HCT116 (cell line): ENCODE data around the gene SLIT1. TPM values are rescaled to one million over a fixed set of nuclear protein-coding genes. Genes with fewer than 3 reads are reported as not detected.

Experiments used
- ATAC-seq: fragments of 200-7000 bp; cut with Tn5 transposase; 2 replicates; pipeline ENCODE4 v1.9.1; 2020; ENCODE audit warnings: mild to moderate bottlenecking, moderate library complexity
- BruUV-seq: library from RNA; stranded (reverse); fragments of 400-500 nt; replicated peaks from 2 replicates; lab custom pipeline; 2021; lab: Mats Ljungman, UMichigan
- CTCF ChIA-PET: fragments of 300-600 bp; sonication (Branson Sonifier 250); formaldehyde crosslinking; loops from one replicate; lab custom pipeline; 2021; ENCODE audit warnings: antibody characterized with exemption; lab: Charles Lee
- POLR2A ChIA-PET: fragments of 300-600, 350-600 bp; sonication (Branson Sonifier 250); formaldehyde crosslinking; loops from one replicate; lab custom pipeline; 2021; ENCODE audit warnings: antibody characterized with exemption; lab: Charles Lee
- RAD21 ChIA-PET, 2 experiments: fragments of 300-600 bp; sonication (Branson Sonifier 250); formaldehyde crosslinking; loops; one replicate each; lab custom pipeline; 2023; ENCODE audit warnings: low total read pairs in 2 of 2; ENCODE audit not compliant: uncharacterized antibody in 2 of 2, unreplicated experiment in 2 of 2, low non-redundant PET in 1 of 2; lab: Charles Lee
- DNase-seq: peaks from one replicate; pipeline ENCODE4 v3.0.0-alpha.2; 2010; ENCODE audit warnings: low read depth, low spot score
- H2AFZ ChIP-seq: fragments of 200-600 bp; shearing (Covaris generic), sonication (generic); 2 replicates; pipeline ENCODE4 v1.6.1; 2017; ENCODE audit warnings: low read depth, mixed run types, mixed read lengths, antibody characterized with exemption, low read length; ENCODE audit not compliant: poor library complexity, severe bottlenecking
- H3K27ac ChIP-seq: 2 replicates; pipeline ENCODE4 v1.5.1; 2012; ENCODE audit warnings: low read depth, low read length
- H3K27me3 ChIP-seq: fragments of 200-600 bp; sonication (generic); 2 replicates; pipeline ENCODE4 v1.6.1; 2016; ENCODE audit warnings: mixed run types, low read length, mixed read lengths; ENCODE audit not compliant: insufficient read depth
- H3K36me3 ChIP-seq, 2 experiments: fragments of 200-500 bp in 1 of 2; fragments of 200-600 bp in 1 of 2; sonication (Bioruptor generic) in 1 of 2; sonication (generic) in 1 of 2; 2 replicates each; pipeline versions ENCODE4 v1.5.1 to v1.6.1; 2014 to 2016; ENCODE audit warnings: low read length in 2 of 2, inconsistent platforms in 1 of 2, mixed read lengths in 1 of 2, mixed run types in 1 of 2; ENCODE audit not compliant: insufficient read depth in 2 of 2, control insufficient read depth in 1 of 2
- H3K4me1 ChIP-seq, 2 experiments: fragments of 200-600 bp in 1 of 2; sonication (generic) in 1 of 2; 2 replicates each; pipeline versions ENCODE4 v1.5.1 to v1.6.1; 2012 to 2017; ENCODE audit warnings: low read length in 2 of 2, inconsistent platforms in 1 of 2, mild to moderate bottlenecking in 1 of 2, mixed read lengths in 1 of 2, mixed run types in 1 of 2, moderate library complexity in 1 of 2; ENCODE audit not compliant: insufficient read depth in 2 of 2, control insufficient read depth in 1 of 2
- H3K4me2 ChIP-seq: fragments of 200-600 bp; sonication (generic); 2 replicates; pipeline ENCODE4 v1.6.1; 2017; ENCODE audit warnings: mixed run types, low read length, mixed read lengths
- H3K4me3 ChIP-seq, 2 experiments: fragments of 200-600 bp in 1 of 2; sonication (generic) in 1 of 2; replicated peaks in 1 of 2; 2 replicates each; pipeline ENCODE4 v1.5.1; 2011 to 2016; ENCODE audit warnings: low read length in 2 of 2, control low read depth in 1 of 2, low read depth in 1 of 2, mild to moderate bottlenecking in 1 of 2, mixed read lengths in 1 of 2, mixed run types in 1 of 2
- H3K79me2 ChIP-seq: fragments of 200-600 bp; sonication (generic); 2 replicates; pipeline ENCODE4 v1.6.1; 2017; ENCODE audit warnings: mild to moderate bottlenecking, mixed run types, low read length, moderate library complexity, mixed read lengths; ENCODE audit not compliant: insufficient read depth
- H3K9ac ChIP-seq: fragments of 200-600 bp; sonication (generic); 2 replicates; pipeline ENCODE4 v1.6.1; 2016; ENCODE audit warnings: low read length, mixed read lengths
- H3K9me2 ChIP-seq: fragments of 200-600 bp; sonication (generic), shearing (Covaris generic); 2 replicates; pipeline ENCODE4 v1.6.1; 2017; ENCODE audit warnings: mixed run types, mild to moderate bottlenecking, moderate library complexity; ENCODE audit not compliant: insufficient read depth
- H3K9me3 ChIP-seq, 2 experiments: fragments of 200-500 bp in 1 of 2; fragments of 200-600 bp in 1 of 2; sonication (Bioruptor generic) in 1 of 2; sonication (generic) in 1 of 2; 2 replicates each; pipeline ENCODE4 v1.6.1; 2014 to 2017; ENCODE audit warnings: low read length in 2 of 2, mixed read lengths in 2 of 2, inconsistent platforms in 1 of 2, low read depth in 1 of 2, mild to moderate bottlenecking in 1 of 2, mixed run types in 1 of 2, moderate library complexity in 1 of 2; ENCODE audit not compliant: control insufficient read depth in 1 of 2, insufficient read depth in 1 of 2
- H4K20me1 ChIP-seq: fragments of 200-600 bp; sonication (generic), shearing (Covaris generic); 2 replicates; pipeline ENCODE4 v1.6.1; 2017; ENCODE audit warnings: mixed run types, mild to moderate bottlenecking, moderate library complexity; ENCODE audit not compliant: insufficient read depth
- ATF3 ChIP-seq: IDR thresholded peaks from 2 replicates; pipeline ENCODE4 v1.6.1; 2012
- CBX3 ChIP-seq: IDR thresholded peaks from 2 replicates; pipeline ENCODE4 v1.6.1; 2012; ENCODE audit warnings: low read depth
- EGR1 ChIP-seq: IDR thresholded peaks from 2 replicates; pipeline ENCODE4 v1.6.1; 2012; ENCODE audit warnings: low read depth
- ELF1 ChIP-seq: IDR thresholded peaks from 2 replicates; pipeline ENCODE4 v1.6.1; 2012; ENCODE audit warnings: low read depth, borderline replicate concordance
- EZH2phosphoT487 ChIP-seq: fragments of 200-600 bp; IDR thresholded peaks from 2 replicates; pipeline ENCODE4 v1.6.1; 2018; ENCODE audit warnings: antibody characterized with exemption, borderline replicate concordance
- FOSL1 ChIP-seq: IDR thresholded peaks from 2 replicates; pipeline ENCODE4 v1.6.1; 2012; ENCODE audit warnings: low read depth
- JUND ChIP-seq: IDR thresholded peaks from 2 replicates; pipeline ENCODE4 v1.6.1; 2012
- MAX ChIP-seq: IDR thresholded peaks from 2 replicates; pipeline ENCODE4 v1.6.1; 2012
- POLR2A ChIP-seq: IDR thresholded peaks from 2 replicates; pipeline ENCODE4 v1.7.0; 2011; ENCODE audit warnings: borderline replicate concordance; ENCODE audit not compliant: insufficient read depth, insufficient read length; ENCODE audit errors: extremely low read depth
- REST ChIP-seq: IDR thresholded peaks from 2 replicates; pipeline ENCODE4 v1.6.1; 2012; ENCODE audit warnings: low read depth
- TCF7L2 ChIP-seq: IDR thresholded peaks from 2 replicates; pipeline ENCODE4 v1.7.0; 2011; ENCODE audit warnings: borderline replicate concordance, inconsistent platforms; ENCODE audit not compliant: insufficient read depth, insufficient read length; ENCODE audit errors: extremely low read depth
- ZBTB33 ChIP-seq: IDR thresholded peaks from 2 replicates; pipeline ENCODE4 v1.6.1; 2011; ENCODE audit warnings: mild to moderate bottlenecking, low read length, moderate library complexity; ENCODE audit not compliant: insufficient replicate concordance; ENCODE audit errors: extremely low read depth
- ZNF274 ChIP-seq: fragments of 200-500 bp; sonication (Bioruptor generic); IDR thresholded peaks from 2 replicates; pipeline ENCODE4 v1.6.1; 2014; ENCODE audit warnings: mild to moderate bottlenecking, low read depth, low read length, inconsistent platforms
- intact Hi-C: fragments of 100-400 bp; cut with micrococcal nuclease; formaldehyde crosslinking; loops from 2 replicates; pipeline ENCODE4 v1.10.0; 2022
- total RNA-seq: library from RNA; stranded (reverse); gene quantifications from one replicate; pipeline ENCODE4 v1.2.1, GENCODE V29; 2021; ENCODE audit not compliant: unreplicated experiment

Gene SLIT1
- total RNA-seq, 1 experiment from 2014 or later = 0.42 TPM

GRCh38 chr10:97186911-97187310, 1.2 kb upstream of the SLIT1 start:
- no peak overlapping the region for H3K9ac ChIP-seq
- ChIA-PET CTCF (interaction anchor here (1.4 kb wide), 1 partner anchor 10 kb away, joined by 4 read pairs; no protein-coding TSS in a partner anchor), RAD21 (no interaction called here)

More at GRCh38 chr10:97186911-97187310, 1.2 kb upstream of the SLIT1 start:
- no TSS peak for BruUV-seq
- Histone ChIP-seq H4K20me1 (no peaks in the 10 kb centered on the region), H3K79me2 (no peaks in the 10 kb centered on the region), H2AFZ (no peak overlapping the region), H3K27me3 (0 out of 2 replicates have a peak, but pooled peaks cover 4% of the 10 kb centered on the region), H3K36me3 (no peaks in the 10 kb centered on the region), H3K4me1 (no peaks in the 10 kb centered on the region), H3K9me3 (no peaks in the 10 kb centered on the region), H3K4me3 (no peak overlapping the region), H3K9me2 (no peaks in the 10 kb centered on the region), H3K27ac (no peak overlapping the region), H3K4me2 (no peak overlapping the region)
- POLR2A ChIA-PET = no interaction called here
- ATAC-seq (no peak), DNase-seq (no peak)
- intact Hi-C loops = no loop called here
- TF ChIP-seq TCF7L2 (no peak), ELF1 (no peak), EZH2phosphoT487 (no peak), ZBTB33 (no peak), EGR1 (no peak), ZNF274 (no peak), JUND (no peak), REST (no peak), POLR2A (no peak), FOSL1 (no peak), MAX (no peak), ATF3 (no peak), CBX3 (no peak)
